GM12878 (cell line): Measurements from ENCODE around the gene CFAP107. TPM values are rescaled to one million over a fixed set of nuclear protein-coding genes. Genes with fewer than 3 reads are reported as not detected.

ENCODE experiments used
- ATAC-seq: fragments of 200-7000 bp; cut with Tn5 transposase; 3 replicates; pipeline ENCODE4 v1.9.1; 2020; ENCODE audit warnings: mild to moderate bottlenecking, moderate library complexity
- BruUV-seq: library from RNA; stranded (reverse); fragments of 400-500 nt; replicated peaks from 2 replicates; lab custom pipeline; 2021; lab: Mats Ljungman, UMichigan
- CTCF ChIA-PET: fragments of 300-600 bp; sonication (Branson Sonifier 250); formaldehyde crosslinking; extraction: SDS; loops from one replicate; lab custom pipeline; 2021; ENCODE audit warnings: inconsistent platforms; lab: Yijun Ruan, JAX
- POLR2A ChIA-PET: fragments of 350-600 bp; formaldehyde crosslinking; extraction: SDS; loops from one replicate; lab custom pipeline; 2021; ENCODE audit warnings: inconsistent platforms; lab: Charles Lee
- RAD21 ChIA-PET: fragments of 300-600 bp; sonication (Branson Sonifier 250); formaldehyde crosslinking; loops from one replicate; lab custom pipeline; 2023; ENCODE audit warnings: antibody characterized with exemption; ENCODE audit not compliant: unreplicated experiment; lab: Charles Lee
- SMC1A ChIA-PET: fragments of 300-600 bp; sonication (Branson Sonifier 250); formaldehyde crosslinking; loops from one replicate; lab custom pipeline; 2023; ENCODE audit not compliant: unreplicated experiment, uncharacterized antibody; lab: Charles Lee
- DNase-seq: peaks from one replicate; pipeline ENCODE4 v3.0.0-alpha.2; 2011; ENCODE audit warnings: low read depth, low spot score
- FAIRE-seq: peaks from 3 replicates; lab custom pipeline; 2011; peaks lifted over from hg19 to GRCh38; lab: Jason Lieb, UNC
- H2AFZ ChIP-seq: 2 replicates; pipeline ENCODE4 v1.6.0; 2011; ENCODE audit warnings: low read depth, low read length, control low read depth; ENCODE audit not compliant: control insufficient read depth
- H3K27ac ChIP-seq: 2 replicates; pipeline ENCODE4 v1.5.1; 2011; ENCODE audit warnings: control low read depth; ENCODE audit not compliant: control insufficient read depth, insufficient read depth
- H3K27me3 ChIP-seq, 2 experiments: replicated peaks in 1 of 2; 2 replicates each; pipeline versions ENCODE4 v1.6.0 to v1.6.1; 2011; ENCODE audit warnings: low read length in 1 of 2; ENCODE audit not compliant: control insufficient read depth in 2 of 2, insufficient read depth in 2 of 2
- H3K36me3 ChIP-seq, 2 experiments: 2 replicates each; pipeline ENCODE4 v1.5.1; 2011; ENCODE audit warnings: low read length in 1 of 2; ENCODE audit not compliant: control insufficient read depth in 2 of 2, insufficient read depth in 2 of 2
- H3K4me1 ChIP-seq: 2 replicates; pipeline ENCODE4 v1.6.1; 2011; ENCODE audit warnings: mild to moderate bottlenecking, low read length, moderate library complexity, mixed read lengths; ENCODE audit not compliant: control insufficient read depth, insufficient read depth
- H3K4me2 ChIP-seq: 2 replicates; pipeline ENCODE4 v1.6.0; 2011; ENCODE audit warnings: control low read depth; ENCODE audit not compliant: control insufficient read depth, insufficient read depth
- H3K4me3 ChIP-seq: fragments of 200-600 bp; sonication (generic); 2 replicates; pipeline ENCODE4 v1.5.1; 2016
- H3K79me2 ChIP-seq: 2 replicates; pipeline ENCODE4 v1.6.0; 2011; ENCODE audit warnings: low read length; ENCODE audit not compliant: control insufficient read depth, insufficient read depth
- H3K9ac ChIP-seq: 2 replicates; pipeline ENCODE4 v1.8.0; 2011; ENCODE audit warnings: low read length, control low read depth, mixed read lengths; ENCODE audit not compliant: control insufficient read depth, insufficient read depth
- H3K9me3 ChIP-seq: replicated peaks from 3 replicates; pipeline ENCODE4 v1.5.1; 2011; ENCODE audit warnings: mild to moderate bottlenecking, low read length; ENCODE audit not compliant: control insufficient read depth, insufficient read depth
- H4K20me1 ChIP-seq: 2 replicates; pipeline ENCODE4 v1.6.0; 2011; ENCODE audit not compliant: control insufficient read depth, insufficient read depth
- EED ChIP-seq: sonication (generic); IDR thresholded peaks from 2 replicates; pipeline ENCODE4 v1.6.1; 2016; ENCODE audit warnings: antibody characterized with exemption, low read depth
- EP300 ChIP-seq, 2 experiments: fragments of 150-350 bp in 1 of 2; IDR thresholded peaks; 2 replicates each; pipeline ENCODE4 v1.6.1; 2011 to 2012; ENCODE audit warnings: low read depth in 2 of 2, low read length in 2 of 2, borderline replicate concordance in 1 of 2, improper control_type of control experiment in 1 of 2, inconsistent platforms in 1 of 2; ENCODE audit not compliant: control insufficient read depth in 1 of 2
- IRF4 ChIP-seq: IDR thresholded peaks from 2 replicates; pipeline ENCODE4 v1.6.1; 2011; ENCODE audit warnings: low read depth, low read length
- SRF ChIP-seq, 2 experiments: IDR thresholded peaks; 2 replicates each; pipeline ENCODE4 v1.6.1; 2011; ENCODE audit warnings: low read depth in 2 of 2, low read length in 2 of 2, mild to moderate bottlenecking in 1 of 2, moderate library complexity in 1 of 2
- SUPT20H ChIP-seq: IDR thresholded peaks from 2 replicates; pipeline ENCODE4 v1.6.1; 2011; ENCODE audit warnings: low read depth, mild to moderate bottlenecking, low read length, moderate library complexity, borderline replicate concordance; ENCODE audit not compliant: control insufficient read depth
- TAF1 ChIP-seq: IDR thresholded peaks from 2 replicates; pipeline ENCODE4 v1.6.1; 2011; ENCODE audit warnings: mild to moderate bottlenecking, low read depth, low read length, borderline replicate concordance
- TCF3 ChIP-seq: IDR thresholded peaks from 2 replicates; pipeline ENCODE4 v1.6.1; 2012; ENCODE audit warnings: low read depth, mild to moderate bottlenecking, low read length, borderline replicate concordance; ENCODE audit not compliant: insufficient read depth
- WGBS: methylation state at CpG from one replicate; pipeline ENCODE4 v1.1.6; 2016; ENCODE audit warnings: low lambda C conversion rate; ENCODE audit not compliant: insufficient replicate concordance, insufficient coverage; ENCODE audit errors: missing lambda C conversion rate; 5-methylcytosine and 5-hydroxymethylcytosine counted together
- in situ Hi-C: fragments of 300-500 bp; cut with MboI; formaldehyde crosslinking; loops from 9 replicates; pipeline ENCODE4 v1.14.3; 2018; ENCODE audit warnings: mixed read lengths
- intact Hi-C: fragments of 100-400 bp; cut with micrococcal nuclease; formaldehyde crosslinking; loops from one replicate; pipeline ENCODE4 v1.14.2; 2022; ENCODE audit not compliant: unreplicated experiment
- polyA plus RNA-seq, 11 experiments: library from polyadenylated mRNA; depleted of rRNA in 4 of 11; unstranded in 6 of 11; stranded (reverse) in 5 of 11; fragments of >200 nt; fragmentation: Nextera tagmentation in 4 of 11; fragmentation: Illumina TruSeq in 1 of 11; extraction: Ambion mirVana in 4 of 11; extraction: Trizol in 1 of 11; gene quantifications; 1 replicate in 1 of 11; 2 replicates in 10 of 11; pipeline versions ENCODE4 v1.2.1 to v1.2.3, GENCODE V29; 2011 to 2016; ENCODE audit warnings: inconsistent platforms in 2 of 11, missing spikeins in 2 of 11, low read depth in 1 of 11
- total RNA-seq, 4 experiments: library from RNA; depleted of rRNA in 3 of 4; stranded (reverse); fragments of >200 nt in 3 of 4; fragmentation: Illumina TruSeq in 1 of 4; extraction: Trizol in 1 of 4; gene quantifications; 2 replicates each; pipeline versions ENCODE4 v1.2.1 to v1.2.3, GENCODE V29; 2013 to 2021
- TF ChIP-seq, protein P1 (sequence below): fragments of 150-350 bp; IDR thresholded peaks from 2 replicates; pipeline ENCODE4 v1.6.1; 2016; ENCODE audit warnings: low read depth, low read length
- TF ChIP-seq, protein P2 (sequence below): fragments of 450-650 bp; conservative IDR thresholded peaks from 2 replicates; pipeline ENCODE4 v1.6.1; 2017; ENCODE audit warnings: mild to moderate bottlenecking, moderate library complexity
- TF ChIP-seq, protein P3 (sequence below): IDR thresholded peaks from 2 replicates; pipeline ENCODE4 v1.6.1; 2011; ENCODE audit warnings: borderline replicate concordance, low read depth, mild to moderate bottlenecking, moderate library complexity, low read length; ENCODE audit not compliant: insufficient read depth, poor library complexity, severe bottlenecking
- TF ChIP-seq, protein P4 (sequence below): IDR thresholded peaks from 2 replicates; pipeline ENCODE4 v1.6.1; 2012; ENCODE audit warnings: low read depth, low read length, improper control_type of control experiment

The CFAP107 gene
- total and polyA plus RNA-seq, 10 of the 15 experiments (the other 5 are each of a cell fraction or from before 2014, with no cell fraction given), result not detected

DNA sequence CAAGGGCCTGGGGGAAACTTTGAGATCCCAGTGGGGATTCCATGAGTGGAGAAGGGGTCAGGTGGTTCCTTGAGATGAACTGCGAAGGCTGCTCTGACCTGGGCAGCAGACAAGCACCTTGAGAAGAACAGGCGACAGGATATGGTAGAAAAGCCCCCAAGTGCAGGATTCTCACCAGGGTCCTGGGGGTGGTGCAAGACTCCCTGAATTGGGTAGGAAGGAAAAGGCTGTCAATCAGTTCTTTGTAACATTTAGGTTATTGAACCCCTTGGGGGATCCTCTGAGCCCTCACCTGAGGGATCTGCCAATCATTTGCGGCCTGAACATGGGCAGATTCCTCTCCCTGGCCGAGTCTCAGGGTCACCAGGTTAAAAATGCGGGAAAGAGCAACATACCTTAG is 25.2 kb downstream of the CFAP107 start (continued):
- TF ChIP-seq, protein P1, sequence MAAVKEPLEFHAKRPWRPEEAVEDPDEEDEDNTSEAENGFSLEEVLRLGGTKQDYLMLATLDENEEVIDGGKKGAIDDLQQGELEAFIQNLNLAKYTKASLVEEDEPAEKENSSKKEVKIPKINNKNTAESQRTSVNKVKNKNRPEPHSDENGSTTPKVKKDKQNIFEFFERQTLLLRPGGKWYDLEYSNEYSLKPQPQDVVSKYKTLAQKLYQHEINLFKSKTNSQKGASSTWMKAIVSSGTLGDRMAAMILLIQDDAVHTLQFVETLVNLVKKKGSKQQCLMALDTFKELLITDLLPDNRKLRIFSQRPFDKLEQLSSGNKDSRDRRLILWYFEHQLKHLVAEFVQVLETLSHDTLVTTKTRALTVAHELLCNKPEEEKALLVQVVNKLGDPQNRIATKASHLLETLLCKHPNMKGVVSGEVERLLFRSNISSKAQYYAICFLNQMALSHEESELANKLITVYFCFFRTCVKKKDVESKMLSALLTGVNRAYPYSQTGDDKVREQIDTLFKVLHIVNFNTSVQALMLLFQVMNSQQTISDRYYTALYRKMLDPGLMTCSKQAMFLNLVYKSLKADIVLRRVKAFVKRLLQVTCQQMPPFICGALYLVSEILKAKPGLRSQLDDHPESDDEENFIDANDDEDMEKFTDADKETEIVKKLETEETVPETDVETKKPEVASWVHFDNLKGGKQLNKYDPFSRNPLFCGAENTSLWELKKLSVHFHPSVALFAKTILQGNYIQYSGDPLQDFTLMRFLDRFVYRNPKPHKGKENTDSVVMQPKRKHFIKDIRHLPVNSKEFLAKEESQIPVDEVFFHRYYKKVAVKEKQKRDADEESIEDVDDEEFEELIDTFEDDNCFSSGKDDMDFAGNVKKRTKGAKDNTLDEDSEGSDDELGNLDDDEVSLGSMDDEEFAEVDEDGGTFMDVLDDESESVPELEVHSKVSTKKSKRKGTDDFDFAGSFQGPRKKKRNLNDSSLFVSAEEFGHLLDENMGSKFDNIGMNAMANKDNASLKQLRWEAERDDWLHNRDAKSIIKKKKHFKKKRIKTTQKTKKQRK, result no peak
- TF ChIP-seq IRF4, result no peak
- TF ChIP-seq TCF3, result no peak
- TF ChIP-seq, all 136 proteins: peak for 0

DNA sequence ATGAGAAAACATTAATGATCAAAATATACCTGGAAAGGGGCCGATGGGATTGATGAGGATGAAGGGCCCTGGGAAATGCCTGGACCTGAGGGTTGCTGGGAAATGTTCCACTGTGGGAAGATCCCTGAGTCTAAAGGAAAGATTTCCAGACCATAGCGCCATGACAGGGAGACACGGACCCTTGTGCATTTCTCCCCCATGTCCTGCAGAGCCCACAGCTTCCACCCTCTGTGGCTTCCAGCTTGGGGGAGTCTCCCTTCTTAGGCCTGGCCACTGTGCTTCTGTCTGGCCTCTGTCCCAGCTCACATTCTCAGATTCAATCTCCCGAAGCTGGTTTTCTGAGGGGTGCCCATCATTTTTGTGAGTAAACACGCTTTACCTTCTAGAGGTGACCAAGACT is 26.5 kb downstream of the CFAP107 start:
- H3K4me1 ChIP-seq, result no peaks in the 10 kb centered on the region
- 23% methylated on average over 5 of the region's 5 CpGs for WGBS
- POLR2A ChIA-PET, result no interaction called here
- no peak overlapping the region for H3K4me3 ChIP-seq
- FAIRE-seq, result no peak
- H3K27me3 ChIP-seq, result no peaks in the 10 kb centered on the region; a peak in 1 of 4 replicates
- H3K9ac ChIP-seq, result no peak overlapping the region
- H3K36me3 ChIP-seq, result no peaks in the 10 kb centered on the region
- H3K27ac ChIP-seq, result no peak overlapping the region
- ATAC-seq, result no peak
- no peaks in the 10 kb centered on the region for H3K79me2 ChIP-seq
- in situ Hi-C loops, result no loop called here
- no TSS peak for BruUV-seq
- H3K9me3 ChIP-seq, result no peaks in the 10 kb centered on the region
- H2AFZ ChIP-seq, result no peak overlapping the region
- RAD21 ChIA-PET, result no interaction called here
- no peak overlapping the region for H3K4me2 ChIP-seq
- TF ChIP-seq EED, result no peak
- TF ChIP-seq EP300 (IDR thresholded peaks at IDR 0.05; ENCODE audit: borderline replicate concordance in 1 of 2, control insufficient read depth in 1 of 2, low read depth in 2 of 2, low read length in 2 of 2), result no peak
- no peak for TF ChIP-seq SRF (IDR thresholded peaks at IDR 0.05; ENCODE audit: low read depth in 2 of 2, low read length in 2 of 2)
- TF ChIP-seq, protein P2, sequence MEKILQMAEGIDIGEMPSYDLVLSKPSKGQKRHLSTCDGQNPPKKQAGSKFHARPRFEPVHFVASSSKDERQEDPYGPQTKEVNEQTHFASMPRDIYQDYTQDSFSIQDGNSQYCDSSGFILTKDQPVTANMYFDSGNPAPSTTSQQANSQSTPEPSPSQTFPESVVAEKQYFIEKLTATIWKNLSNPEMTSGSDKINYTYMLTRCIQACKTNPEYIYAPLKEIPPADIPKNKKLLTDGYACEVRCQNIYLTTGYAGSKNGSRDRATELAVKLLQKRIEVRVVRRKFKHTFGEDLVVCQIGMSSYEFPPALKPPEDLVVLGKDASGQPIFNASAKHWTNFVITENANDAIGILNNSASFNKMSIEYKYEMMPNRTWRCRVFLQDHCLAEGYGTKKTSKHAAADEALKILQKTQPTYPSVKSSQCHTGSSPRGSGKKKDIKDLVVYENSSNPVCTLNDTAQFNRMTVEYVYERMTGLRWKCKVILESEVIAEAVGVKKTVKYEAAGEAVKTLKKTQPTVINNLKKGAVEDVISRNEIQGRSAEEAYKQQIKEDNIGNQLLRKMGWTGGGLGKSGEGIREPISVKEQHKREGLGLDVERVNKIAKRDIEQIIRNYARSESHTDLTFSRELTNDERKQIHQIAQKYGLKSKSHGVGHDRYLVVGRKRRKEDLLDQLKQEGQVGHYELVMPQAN, result no peak
- TF ChIP-seq, protein P3, sequence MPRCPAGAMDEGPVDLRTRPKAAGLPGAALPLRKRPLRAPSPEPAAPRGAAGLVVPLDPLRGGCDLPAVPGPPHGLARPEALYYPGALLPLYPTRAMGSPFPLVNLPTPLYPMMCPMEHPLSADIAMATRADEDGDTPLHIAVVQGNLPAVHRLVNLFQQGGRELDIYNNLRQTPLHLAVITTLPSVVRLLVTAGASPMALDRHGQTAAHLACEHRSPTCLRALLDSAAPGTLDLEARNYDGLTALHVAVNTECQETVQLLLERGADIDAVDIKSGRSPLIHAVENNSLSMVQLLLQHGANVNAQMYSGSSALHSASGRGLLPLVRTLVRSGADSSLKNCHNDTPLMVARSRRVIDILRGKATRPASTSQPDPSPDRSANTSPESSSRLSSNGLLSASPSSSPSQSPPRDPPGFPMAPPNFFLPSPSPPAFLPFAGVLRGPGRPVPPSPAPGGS, result no peak
- TF ChIP-seq, protein P4, sequence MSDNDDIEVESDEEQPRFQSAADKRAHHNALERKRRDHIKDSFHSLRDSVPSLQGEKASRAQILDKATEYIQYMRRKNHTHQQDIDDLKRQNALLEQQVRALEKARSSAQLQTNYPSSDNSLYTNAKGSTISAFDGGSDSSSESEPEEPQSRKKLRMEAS, result no peak
- TF ChIP-seq SUPT20H, result no peak
- TF ChIP-seq TAF1, result no peak
- SMC1A ChIA-PET, result no interaction called here
- intact Hi-C loops, result no loop called here
- H4K20me1 ChIP-seq, result no peaks in the 10 kb centered on the region
- CTCF ChIA-PET, result no interaction called here
- no peak for DNase-seq
